ENCODE measurements around the gene KMT2A.
"Not testable (repeated sequence)": the region's sequence is repeated elsewhere in the genome, so short reads cannot be mapped to it uniquely, and the experiment has no call there.

Gene KMT2A

GRCh38 chr11:118481238-118481637, 44.9 kb downstream of the KMT2A start:
- DNase-seq (ENCODE audit: extremely low read depth in 1 of 2, low read depth in 1 of 2): not testable (repeated sequence)

- no peak for DNase-seq (ENCODE audit: extremely low read depth in 1 of 2, low read depth in 1 of 2)
These were observed 48.1 kb downstream of the KMT2A start for GRCh38 chr11:118484405-118484804.

- no peak for DNase-seq (ENCODE audit: extremely low read depth in 1 of 2, low read depth in 1 of 2)
These were observed 49.0 kb downstream of the KMT2A start for GRCh38 chr11:118485273-118485672.

GRCh38 chr11:118488480-118489109, 52.3 kb downstream of the KMT2A start:
- DNase-seq (ENCODE audit: extremely low read depth in 1 of 2, low read depth in 1 of 2): peak; percentile 28 to 40

- no peak for DNase-seq (ENCODE audit: extremely low read depth in 1 of 2, low read depth in 1 of 2)
These were observed 54.7 kb downstream of the KMT2A start for GRCh38 chr11:118491041-118491440.

- DNase-seq (ENCODE audit: extremely low read depth in 1 of 2, low read depth in 1 of 2): no peak
These were observed 61.5 kb downstream of the KMT2A start for GRCh38 chr11:118497831-118498230.

- DNase-seq (ENCODE audit: extremely low read depth in 1 of 2, low read depth in 1 of 2): no peak
These were observed 66.9 kb downstream of the KMT2A start for GRCh38 chr11:118503216-118503615.

- no peak for DNase-seq (ENCODE audit: extremely low read depth in 1 of 2, low read depth in 1 of 2)
These were observed 75.3 kb downstream of the KMT2A start for GRCh38 chr11:118511601-118512000.

GRCh38 chr11:118514103-118514502, 77.8 kb downstream of the KMT2A start:
- DNase-seq (ENCODE audit: extremely low read depth in 1 of 2, low read depth in 1 of 2): no peak

GRCh38 chr11:118519549-118519948, 83.3 kb downstream of the KMT2A start:
- no peak for DNase-seq (ENCODE audit: extremely low read depth in 1 of 2, low read depth in 1 of 2)

GRCh38 chr11:118521892-118522311, 85.6 kb downstream of the KMT2A start:
- no peak for DNase-seq (ENCODE audit: extremely low read depth in 1 of 2, low read depth in 1 of 2)

- DNase-seq (ENCODE audit: extremely low read depth in 1 of 2, low read depth in 1 of 2): no peak
These were observed 86.3 kb downstream of the KMT2A start for GRCh38 chr11:118522571-118523072.

GRCh38 chr11:118524356-118524755, 88.1 kb downstream of the KMT2A start:
- DNase-seq (ENCODE audit: extremely low read depth in 1 of 2, low read depth in 1 of 2): no peak

- DNase-seq (ENCODE audit: extremely low read depth in 1 of 2, low read depth in 1 of 2): no peak
These were observed 88.6 kb downstream of the KMT2A start for GRCh38 chr11:118524757-118525470.

- DNase-seq (ENCODE audit: extremely low read depth in 1 of 2, low read depth in 1 of 2): no peak
These were observed 90.4 kb downstream of the KMT2A start for GRCh38 chr11:118526688-118527087.

GRCh38 chr11:118527109-118527508, 90.8 kb downstream of the KMT2A start, which contains the start of gene TTC36:
TSS of gene TTC36 (plus strand) at chr11:118527474. CDS start at chr11:118527495, 21 bp downstream.
- DNase-seq (ENCODE audit: extremely low read depth in 1 of 2, low read depth in 1 of 2): no peak

GRCh38 chr11:118528511-118528910, 92.2 kb downstream of the KMT2A start:
- no peak for DNase-seq (ENCODE audit: extremely low read depth in 1 of 2, low read depth in 1 of 2)

- no peak for DNase-seq (ENCODE audit: extremely low read depth in 1 of 2, low read depth in 1 of 2)
These were observed 93.4 kb downstream of the KMT2A start for GRCh38 chr11:118529584-118530175.

- no peak for DNase-seq (ENCODE audit: extremely low read depth in 1 of 2, low read depth in 1 of 2)
These were observed 93.9 kb downstream of the KMT2A start for GRCh38 chr11:118530180-118530682.

- DNase-seq (ENCODE audit: extremely low read depth in 1 of 2, low read depth in 1 of 2): peak; percentile 51 to 56
These were observed 94.6 kb downstream of the KMT2A start, which contains the start of gene TMEM25 for GRCh38 chr11:118530683-118531596. TSS of gene TMEM25 (plus strand) at chr11:118531192. CDS start at chr11:118531802, 610 bp downstream.
